Uterus (tissue), 4 donors: ENCODE measurements around the gene TPP2. TPM values are rescaled to one million over a fixed set of nuclear protein-coding genes. Genes with fewer than 3 reads are reported as not detected.

ENCODE experiments used
- DNase-seq, 2 donors: peaks; one replicate each; pipeline ENCODE4 v3.0.0-alpha.2; 2019 to 2020
- H3K27ac ChIP-seq, 2 donors: fragments of 200-600 bp; sonication (generic); 1 replicate in 1 of 2; 2 replicates in 1 of 2; pipeline ENCODE4 v1.5.1; 2016 to 2018
- H3K27me3 ChIP-seq, 2 donors: fragments of 200-600 bp; sonication (generic); one replicate each; pipeline ENCODE4 v1.5.1; 2018 to 2019; ENCODE audit warnings: control low read depth in 1 of 2
- H3K36me3 ChIP-seq, 2 donors: fragments of 200-600 bp; sonication (generic); one replicate each; pipeline ENCODE4 v1.5.1; 2019; ENCODE audit warnings: control low read depth in 1 of 2
- H3K4me1 ChIP-seq, 2 donors: fragments of 200-600 bp; sonication (generic); one replicate each; pipeline ENCODE4 v1.5.1; 2018 to 2019; ENCODE audit warnings: control low read depth in 1 of 2
- H3K4me3 ChIP-seq, 2 donors: fragments of 200-600 bp; sonication (generic); 1 replicate in 1 of 2; 2 replicates in 1 of 2; pipeline ENCODE4 v1.5.1; 2018 to 2019; ENCODE audit warnings: mild to moderate bottlenecking in 1 of 2
- H3K9me3 ChIP-seq, 2 donors: fragments of 200-600 bp; sonication (generic); one replicate each; pipeline ENCODE4 v1.5.1; 2019; ENCODE audit warnings: control low read depth in 1 of 2
- CTCF ChIP-seq, 4 experiments: fragments of 200-600 bp in 2 of 4; fragments of 450-650 bp in 2 of 4; sonication (generic) in 2 of 4; IDR thresholded peaks; one replicate each; pipeline ENCODE4 v1.5.1; 2016 to 2019; ENCODE audit warnings: antibody characterized with exemption in 4 of 4, mild to moderate bottlenecking in 2 of 4, moderate library complexity in 1 of 4
- POLR2A ChIP-seq, 2 donors: fragments of 450-650 bp; IDR thresholded peaks; one replicate each; pipeline ENCODE4 v1.6.1; 2016; ENCODE audit warnings: antibody characterized with exemption in 2 of 2, mild to moderate bottlenecking in 1 of 2, moderate library complexity in 1 of 2
- intact Hi-C: fragments of 100-400 bp; cut with DNase I; formaldehyde crosslinking; loops from one replicate; pipeline ENCODE4 v1.15.1; 2023; ENCODE audit warnings: low total_unique reads
- total RNA-seq, 4 donors: library from RNA; depleted of rRNA in 3 of 4; stranded (reverse); fragments of >200 nt in 3 of 4; gene quantifications; one replicate each; pipeline versions ENCODE4 v1.1.0 to v1.2.4, GENCODE V29; 2014 to 2023
- donor health status: DM: yes; HTN: yes; CAD: no.

Gene TPP2
- total RNA-seq, 4 donors from 2014 or later, result 42.1 to 83.5 (median 48.7) TPM

DNA sequence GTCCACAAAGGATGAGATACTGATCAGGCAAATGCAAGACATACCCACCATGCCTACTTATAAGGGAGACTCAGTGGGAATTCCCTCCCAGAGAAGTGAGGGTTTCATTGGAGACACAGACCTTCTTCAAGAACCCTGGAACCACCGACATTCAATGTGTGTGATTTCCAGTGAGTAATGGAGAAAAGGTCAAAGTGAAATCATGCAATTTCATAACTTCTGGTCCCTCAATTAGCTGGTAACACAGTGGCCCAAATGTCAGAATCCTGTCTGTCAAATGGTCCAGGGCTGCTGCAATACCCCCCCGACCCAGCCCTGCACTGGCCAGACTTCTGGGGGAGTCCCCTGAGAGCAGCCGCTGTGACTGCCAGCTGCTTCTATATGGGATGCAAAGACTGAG lies 102.7 kb downstream of the TPP2 start:
- peak overlapping the region; percentile 81 to 93 for H3K27ac ChIP-seq
- peaks cover 5 to 6% of the 10 kb centered on the region in 2 donors for H3K4me1 ChIP-seq
- no peak for TF ChIP-seq CTCF (IDR thresholded peaks at IDR 0.05)
- no peak for TF ChIP-seq POLR2A (IDR thresholded peaks at IDR 0.05)
- no peak for DNase-seq
- no peak overlapping the region for H3K4me3 ChIP-seq
- no peaks in the 10 kb centered on the region for H3K36me3 ChIP-seq
- intact Hi-C loops, result no loop called here
- H3K9me3 ChIP-seq, result no peaks in the 10 kb centered on the region
- no peaks in the 10 kb centered on the region for H3K27me3 ChIP-seq

GRCh38 chr13:102700088-102701031 lies 103.6 kb downstream of the TPP2 start:
- peak; percentile 36 to 40 for DNase-seq
- Histone ChIP-seq H3K4me1 (peaks cover 5 to 6% of the 10 kb centered on the region in 2 donors), H3K4me3 (no peak overlapping the region), H3K27ac (peak overlapping the region; percentile 81 to 93), H3K9me3 (no peaks in the 10 kb centered on the region), H3K36me3 (no peaks in the 10 kb centered on the region), H3K27me3 (no peaks in the 10 kb centered on the region)
- intact Hi-C loops, result no loop called here
- no peak for TF ChIP-seq POLR2A (IDR thresholded peaks at IDR 0.05)
- TF ChIP-seq CTCF (IDR thresholded peaks at IDR 0.05), result no peak

- intact Hi-C loops, result no loop called here
- DNase-seq, result no peak
Observed at GRCh38 chr13:102701331-102701730, 104.5 kb downstream of the TPP2 start.

DNA sequence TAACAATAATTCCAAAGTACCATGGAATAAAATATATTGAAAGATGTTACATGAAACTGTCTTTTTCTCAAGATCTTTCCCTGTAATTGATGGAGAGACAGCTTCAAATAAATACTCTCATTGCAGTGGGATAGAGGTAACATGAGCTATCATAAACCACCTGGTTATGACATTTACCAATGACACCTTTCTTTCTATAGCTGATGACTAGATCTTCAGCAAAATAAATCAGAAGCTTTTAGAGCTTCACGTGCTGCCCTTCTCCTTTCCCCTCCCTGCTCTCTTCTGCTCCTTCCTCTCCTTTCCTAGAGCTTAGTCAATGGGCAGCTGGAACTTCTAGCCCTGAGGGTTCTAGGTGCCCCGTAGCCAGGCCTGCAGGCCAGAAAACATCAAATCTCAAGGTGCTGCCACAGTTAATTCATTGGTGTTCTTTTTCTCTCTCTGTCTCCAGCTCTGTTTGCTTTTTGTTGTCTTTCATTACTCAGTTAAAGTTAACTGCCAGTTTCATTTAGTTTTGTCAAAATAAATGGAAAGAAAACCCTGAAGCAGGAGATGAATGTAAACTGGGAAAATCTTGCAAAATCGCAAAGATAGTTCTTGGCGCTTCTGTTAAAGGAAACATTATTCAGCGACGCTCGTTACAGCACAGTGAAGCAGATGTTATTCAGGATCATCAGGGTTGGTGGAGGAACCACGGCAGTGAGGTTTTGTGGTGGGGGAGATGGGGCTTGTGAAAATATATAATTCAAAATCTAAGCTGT lies 106.4 kb downstream of the TPP2 start:
- intact Hi-C loops, result no loop called here
- peaks cover 5 to 6% of the 10 kb centered on the region in 2 donors for H3K4me1 ChIP-seq
- H3K27me3 ChIP-seq, result no peaks in the 10 kb centered on the region
- no peak for TF ChIP-seq CTCF (IDR thresholded peaks at IDR 0.05)
- no peak for TF ChIP-seq POLR2A (IDR thresholded peaks at IDR 0.05)
- peak overlapping the region; percentile 58 to 73 for H3K27ac ChIP-seq
- H3K4me3 ChIP-seq, result no peak overlapping the region
- no peaks in the 10 kb centered on the region for H3K36me3 ChIP-seq
- DNase-seq, result no peak
- H3K9me3 ChIP-seq, result no peaks in the 10 kb centered on the region

More at GRCh38 chr13:102701331-102701730, 104.5 kb downstream of the TPP2 start:
- Histone ChIP-seq H3K4me3 (no peak overlapping the region), H3K36me3 (no peaks in the 10 kb centered on the region), H3K27me3 (no peaks in the 10 kb centered on the region), H3K4me1 (peaks cover 5 to 6% of the 10 kb centered on the region in 2 donors), H3K9me3 (no peaks in the 10 kb centered on the region), H3K27ac (peak overlapping the region; percentile 81 to 93)
- no peak for TF ChIP-seq POLR2A (IDR thresholded peaks at IDR 0.05)
- TF ChIP-seq CTCF (IDR thresholded peaks at IDR 0.05), result no peak

GRCh38 chr13:102703726-102704035 lies 106.9 kb downstream of the TPP2 start:
- no peak for DNase-seq
- intact Hi-C loops, result no loop called here
- no peak for TF ChIP-seq POLR2A (IDR thresholded peaks at IDR 0.05)
- TF ChIP-seq CTCF (IDR thresholded peaks at IDR 0.05), result no peak
- no peaks in the 10 kb centered on the region for H3K9me3 ChIP-seq
- H3K27ac ChIP-seq, result peak overlapping the region; percentile 58 to 73
- H3K27me3 ChIP-seq, result no peaks in the 10 kb centered on the region
- no peak overlapping the region for H3K4me3 ChIP-seq
- H3K36me3 ChIP-seq, result no peaks in the 10 kb centered on the region
- peaks cover 5 to 6% of the 10 kb centered on the region in 2 donors for H3K4me1 ChIP-seq
